Activated gamma-delta T cell treated with Interleukin-2 at 50 U/mL for 16 hours (primary cell): ENCODE data around the gene NADK2.

ENCODE experiments used
- DNase-seq: peaks from one replicate; pipeline ENCODE4 v3.0.0-alpha.2; 2020

Gene NADK2

DNA sequence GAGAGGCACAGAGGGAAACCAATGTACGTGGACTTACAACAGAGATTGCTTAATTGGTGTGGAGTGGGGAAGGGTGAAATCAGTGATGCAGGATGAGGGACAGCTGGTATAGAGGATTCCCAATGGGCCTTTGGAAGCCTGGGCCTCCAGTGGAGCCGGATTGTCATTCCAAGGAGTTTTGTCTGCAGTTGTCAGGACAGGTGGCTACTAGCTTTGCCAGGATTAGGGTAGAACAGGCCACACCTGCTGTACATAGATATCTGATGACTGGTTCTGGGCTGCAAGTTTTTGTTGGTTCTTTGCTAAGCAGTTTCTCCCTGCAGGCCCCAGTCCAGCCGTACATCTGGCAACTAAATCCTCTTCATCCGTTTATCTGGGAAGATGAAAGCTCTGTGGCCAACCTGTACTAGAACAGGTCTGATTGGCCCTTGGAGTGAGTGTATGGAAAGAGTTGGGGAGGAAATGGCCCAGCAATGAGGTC is 85.6 kb downstream of the NADK2 start:
- DNase-seq = no peak

DNA sequence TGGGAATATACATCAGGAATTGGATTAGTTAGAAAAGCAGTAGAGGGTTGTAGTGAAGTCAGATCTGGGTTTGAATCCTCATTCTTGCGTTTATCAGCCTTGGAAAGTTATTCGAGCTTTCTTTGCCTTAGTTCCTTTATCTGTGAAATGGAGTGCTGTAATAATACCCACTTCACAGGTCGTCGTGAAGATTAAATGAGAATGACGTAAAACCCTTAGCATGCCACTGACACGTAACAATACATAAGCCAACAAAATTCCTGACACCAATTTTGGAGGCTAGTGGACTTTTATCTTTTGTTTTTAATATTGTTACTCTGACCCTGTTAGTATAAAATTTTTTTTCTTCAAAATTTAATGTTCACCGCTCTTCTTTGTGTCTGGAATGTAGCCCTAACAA is 86.4 kb downstream of the NADK2 start:
- no peak for DNase-seq

DNA sequence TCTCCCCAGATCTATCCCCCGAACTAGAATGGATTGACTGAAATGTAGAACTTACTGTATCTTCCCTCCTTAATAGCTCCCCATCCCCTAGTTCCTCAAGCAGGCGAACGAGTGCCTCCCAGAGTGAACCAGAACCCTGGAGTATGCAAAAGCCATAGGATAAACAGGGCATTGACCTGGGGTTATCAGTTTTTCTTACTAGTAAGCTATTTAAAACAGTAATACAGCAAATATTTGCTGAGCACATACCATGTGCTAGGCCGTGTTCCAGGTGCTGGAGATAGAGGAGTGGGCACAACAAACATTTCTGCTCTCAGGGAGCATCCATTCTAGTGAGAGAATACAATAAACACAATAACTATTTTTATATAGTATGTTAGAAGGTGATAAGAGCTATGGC is 88.0 kb downstream of the NADK2 start:
- no peak for DNase-seq

DNA sequence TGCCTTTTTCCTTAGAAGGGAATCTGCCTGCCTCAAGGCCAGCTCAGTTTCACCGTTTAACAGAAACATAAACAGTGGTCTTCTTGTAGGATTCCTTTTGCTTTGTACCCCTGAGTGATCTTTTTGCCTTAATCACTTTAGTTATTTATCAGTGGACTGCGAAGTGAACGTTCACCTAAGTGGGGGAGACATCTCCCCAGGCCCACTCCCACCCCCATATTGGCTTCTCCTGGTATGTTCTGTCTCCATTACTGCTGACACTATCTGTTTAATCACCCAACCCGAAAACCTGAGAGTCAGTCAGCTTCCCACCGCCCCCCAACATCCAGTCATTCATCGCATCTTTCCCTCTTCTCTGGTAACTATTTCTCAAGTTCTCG is 88.4 kb downstream of the NADK2 start:
- DNase-seq = no peak

GRCh38 chr5:36152324-36153297 is 89.1 kb downstream of the NADK2 start:
- DNase-seq = no peak

DNA sequence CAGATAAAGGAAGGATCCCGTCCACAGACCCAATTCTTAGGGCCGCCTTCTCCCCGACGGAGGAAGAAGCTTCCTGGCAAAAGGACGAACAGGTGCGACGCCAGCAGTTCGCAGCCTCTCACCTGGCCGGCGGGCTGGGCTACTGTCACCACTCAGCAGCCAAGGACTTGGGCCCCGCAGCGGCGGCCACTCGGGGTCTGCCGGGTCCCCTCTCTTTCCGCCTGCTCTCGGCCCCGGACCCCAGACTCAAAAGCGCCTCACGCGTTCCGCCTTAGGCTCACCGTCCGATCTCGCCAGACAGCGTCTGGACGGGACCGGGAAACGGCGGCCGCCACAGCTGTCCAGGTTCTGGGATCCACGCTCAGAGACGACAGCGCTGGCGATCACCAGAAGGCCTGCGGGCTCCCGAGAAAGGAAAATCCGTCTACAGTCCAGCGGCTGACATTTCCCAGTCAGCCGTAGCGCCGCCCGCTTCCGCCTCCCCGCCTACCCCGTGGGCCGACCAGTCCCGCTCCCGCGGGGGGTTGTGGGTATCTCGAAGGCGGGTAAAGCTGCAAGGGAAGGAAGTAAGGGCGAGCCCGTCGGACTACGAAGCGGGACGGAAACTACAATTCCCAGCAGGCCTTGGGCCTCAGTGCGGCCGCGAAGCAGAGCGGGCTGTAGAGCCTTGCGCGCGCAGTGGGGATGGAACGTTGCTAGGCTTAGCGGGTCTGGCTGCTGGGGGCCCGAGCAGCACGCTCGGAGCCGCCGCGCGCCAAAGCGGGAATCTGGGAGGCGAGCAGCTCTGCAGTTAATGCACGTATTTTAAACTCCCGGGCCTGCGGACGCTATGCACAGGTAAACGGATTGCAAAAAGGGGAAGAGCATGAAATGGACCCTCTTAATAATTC is 90.0 kb downstream of the NADK2 start, which contains the start of the genes LMBRD2 and SKP2:
Gene LMBRD2 (minus strand): TSS at position 454 of the 890 bp plus-strand sequence. CDS start 8,538 bp downstream, outside the sequence.
Gene SKP2 (plus strand): TSS at position 678 of the 890 bp plus-strand sequence. CDS start 152 bp downstream, at position 830.
- peak; percentile 97 for DNase-seq

- DNase-seq = peak; percentile 23
Measured at GRCh38 chr5:36150676-36151433, 90.9 kb downstream of the NADK2 start.

DNA sequence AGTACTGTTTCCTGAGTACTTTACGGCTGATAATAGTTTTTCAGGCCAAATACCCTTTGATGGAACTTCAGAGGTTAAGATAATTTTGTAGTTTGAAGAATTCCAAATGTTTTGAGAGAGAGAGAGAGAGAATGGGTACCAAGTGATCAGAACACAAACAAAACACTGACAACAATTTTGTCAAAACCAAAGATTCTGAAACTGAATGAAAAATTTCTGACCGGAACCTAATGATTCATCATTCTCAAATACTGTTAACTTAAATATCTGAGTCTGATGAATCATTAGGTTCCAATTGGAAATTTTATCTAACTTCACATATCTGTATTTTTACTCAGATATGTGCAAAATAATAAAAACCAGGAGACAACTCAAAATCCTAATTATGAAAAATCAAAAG is 94.0 kb downstream of the NADK2 start:
- no peak for DNase-seq

- no peak for DNase-seq
Measured at GRCh38 chr5:36146390-36146789, 95.3 kb downstream of the NADK2 start.

DNA sequence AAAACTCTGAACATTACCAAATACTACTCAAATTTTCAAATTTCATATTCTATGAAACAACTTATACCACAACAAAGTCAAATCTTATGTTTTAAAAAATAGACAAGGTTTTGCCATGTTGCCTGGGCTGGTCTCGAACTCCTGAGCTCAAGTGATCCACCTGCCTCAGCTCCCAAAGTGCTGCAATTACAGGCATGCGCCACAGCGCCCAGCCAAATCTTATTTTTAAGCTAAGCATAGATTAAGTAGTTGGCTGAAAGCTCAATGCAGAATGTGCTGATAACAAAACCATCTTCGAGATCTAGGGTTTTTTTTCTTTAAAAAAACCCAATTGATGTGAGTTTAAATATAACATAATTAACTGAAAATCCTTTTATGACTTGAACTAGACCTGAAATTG is 96.4 kb downstream of the NADK2 start:
- no peak for DNase-seq
